ENCODE results near the gene FAT4. TPM values are rescaled to one million over a fixed set of nuclear protein-coding genes. Genes with fewer than 3 reads are reported as not detected.

The FAT4 gene
- total RNA-seq, 1 donor from 2014 or later = 16.8 TPM

DNA sequence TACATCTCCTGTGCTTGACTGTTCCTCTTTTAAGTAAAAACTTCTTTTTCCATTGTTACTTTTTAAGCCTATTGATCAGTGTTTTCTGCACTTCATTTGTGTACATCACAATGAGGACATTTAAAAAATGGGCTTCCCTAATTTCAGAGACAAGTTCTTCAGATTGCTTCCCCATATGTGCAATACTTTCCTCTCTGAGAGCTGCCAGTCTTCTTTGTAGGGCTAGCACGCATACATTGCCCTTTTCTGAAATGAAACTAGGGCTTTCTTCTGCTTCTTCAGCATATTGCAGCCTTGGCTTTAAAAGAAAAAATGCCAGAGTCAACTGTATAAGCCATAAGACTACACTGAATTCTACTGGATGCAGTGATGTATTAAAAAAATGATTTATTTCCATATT, 37.8 kb downstream of the FAT4 start:
- H3K27ac ChIP-seq = no peak overlapping the region
- no peak overlapping the region for H3K4me3 ChIP-seq
- intact Hi-C loops (cut with DNase I) = no loop called here
- no peak for DNase-seq (ENCODE audit: low spot score in 2 of 2)
- no peaks in the 10 kb centered on the region for H3K36me3 ChIP-seq
- no peaks in the 10 kb centered on the region for H3K27me3 ChIP-seq
- H3K4me1 ChIP-seq = peaks cover 0 to 3% of the 10 kb centered on the region in 2 donors
- no peaks in the 10 kb centered on the region for H3K9me3 ChIP-seq
- TF ChIP-seq, protein P1, sequence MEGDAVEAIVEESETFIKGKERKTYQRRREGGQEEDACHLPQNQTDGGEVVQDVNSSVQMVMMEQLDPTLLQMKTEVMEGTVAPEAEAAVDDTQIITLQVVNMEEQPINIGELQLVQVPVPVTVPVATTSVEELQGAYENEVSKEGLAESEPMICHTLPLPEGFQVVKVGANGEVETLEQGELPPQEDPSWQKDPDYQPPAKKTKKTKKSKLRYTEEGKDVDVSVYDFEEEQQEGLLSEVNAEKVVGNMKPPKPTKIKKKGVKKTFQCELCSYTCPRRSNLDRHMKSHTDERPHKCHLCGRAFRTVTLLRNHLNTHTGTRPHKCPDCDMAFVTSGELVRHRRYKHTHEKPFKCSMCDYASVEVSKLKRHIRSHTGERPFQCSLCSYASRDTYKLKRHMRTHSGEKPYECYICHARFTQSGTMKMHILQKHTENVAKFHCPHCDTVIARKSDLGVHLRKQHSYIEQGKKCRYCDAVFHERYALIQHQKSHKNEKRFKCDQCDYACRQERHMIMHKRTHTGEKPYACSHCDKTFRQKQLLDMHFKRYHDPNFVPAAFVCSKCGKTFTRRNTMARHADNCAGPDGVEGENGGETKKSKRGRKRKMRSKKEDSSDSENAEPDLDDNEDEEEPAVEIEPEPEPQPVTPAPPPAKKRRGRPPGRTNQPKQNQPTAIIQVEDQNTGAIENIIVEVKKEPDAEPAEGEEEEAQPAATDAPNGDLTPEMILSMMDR (IDR thresholded peaks at IDR 0.05) = no peak

GRCh38 chr4:125353131-125353530, 38.4 kb downstream of the FAT4 start:
- no peaks in the 10 kb centered on the region for H3K27me3 ChIP-seq
- intact Hi-C loops (cut with DNase I) = no loop called here
- DNase-seq (ENCODE audit: low spot score in 2 of 2) = no peak
- H3K4me1 ChIP-seq = peaks cover 0 to 3% of the 10 kb centered on the region in 2 donors
- TF ChIP-seq, protein P1 (IDR thresholded peaks at IDR 0.05) = no peak
- H3K27ac ChIP-seq = no peak overlapping the region
- no peaks in the 10 kb centered on the region for H3K36me3 ChIP-seq
- H3K4me3 ChIP-seq = no peak overlapping the region
- no peaks in the 10 kb centered on the region for H3K9me3 ChIP-seq

- Histone ChIP-seq H3K4me1 (peaks cover 0 to 8% of the 10 kb centered on the region in 2 donors), H3K27me3 (no peaks in the 10 kb centered on the region), H3K4me3 (no peak overlapping the region), H3K9me3 (no peaks in the 10 kb centered on the region), H3K36me3 (no peaks in the 10 kb centered on the region), H3K27ac (no peak overlapping the region)
- no peak for DNase-seq (ENCODE audit: low spot score in 2 of 2)
- TF ChIP-seq, protein P1 (IDR thresholded peaks at IDR 0.05) = no peak
- intact Hi-C loops (cut with DNase I) = no loop called here
Measured at GRCh38 chr4:125355791-125356190, 41.0 kb downstream of the FAT4 start.

- Histone ChIP-seq H3K4me1 (peaks cover 0 to 8% of the 10 kb centered on the region in 2 donors), H3K4me3 (no peak overlapping the region)
- intact Hi-C loops (cut with DNase I) = no loop called here
Measured at GRCh38 chr4:125357675-125358074, 42.9 kb downstream of the FAT4 start.

GRCh38 chr4:125358453-125358852, 43.7 kb downstream of the FAT4 start:
- no peak for DNase-seq (ENCODE audit: low spot score in 2 of 2)
- peaks cover 0 to 8% of the 10 kb centered on the region in 2 donors for H3K4me1 ChIP-seq
- H3K27me3 ChIP-seq = no peaks in the 10 kb centered on the region
- no peak overlapping the region for H3K27ac ChIP-seq
- TF ChIP-seq, protein P1 (IDR thresholded peaks at IDR 0.05) = no peak
- no peaks in the 10 kb centered on the region for H3K36me3 ChIP-seq
- intact Hi-C loops (cut with DNase I) = no loop called here
- H3K4me3 ChIP-seq = no peak overlapping the region
- H3K9me3 ChIP-seq = no peaks in the 10 kb centered on the region

More at GRCh38 chr4:125357675-125358074, 42.9 kb downstream of the FAT4 start:
- Histone ChIP-seq H3K9me3 (no peaks in the 10 kb centered on the region), H3K36me3 (no peaks in the 10 kb centered on the region), H3K27ac (no peak overlapping the region), H3K27me3 (no peaks in the 10 kb centered on the region)
- TF ChIP-seq, protein P1 (IDR thresholded peaks at IDR 0.05) = no peak
- no peak for DNase-seq (ENCODE audit: low spot score in 2 of 2)

DNA sequence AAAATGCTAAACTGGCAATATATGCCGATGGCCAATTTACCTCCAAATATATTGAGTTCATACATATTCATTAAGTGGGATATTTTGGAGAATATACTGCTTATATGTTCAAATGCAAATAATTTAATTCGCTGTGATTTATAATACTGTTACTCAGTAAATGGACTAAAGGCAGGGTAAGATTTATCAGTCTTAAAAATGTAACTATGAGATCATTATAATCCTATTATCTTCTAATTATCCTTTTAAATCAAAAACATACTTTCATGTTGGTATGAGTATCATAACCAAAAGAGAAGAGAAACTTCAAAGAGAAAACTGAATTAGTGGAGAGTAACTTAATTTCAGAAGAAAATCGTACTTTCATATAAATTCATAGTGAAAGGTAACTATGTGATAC, 44.6 kb downstream of the FAT4 start:
- TF ChIP-seq, protein P1 (IDR thresholded peaks at IDR 0.05) = no peak
- no peaks in the 10 kb centered on the region for H3K27me3 ChIP-seq
- H3K36me3 ChIP-seq = no peaks in the 10 kb centered on the region
- peaks cover 0 to 7% of the 10 kb centered on the region in 2 donors for H3K4me1 ChIP-seq
- H3K27ac ChIP-seq = peak overlapping the region; percentile 37 to 53
- no peak for DNase-seq (ENCODE audit: low spot score in 2 of 2)
- no peaks in the 10 kb centered on the region for H3K9me3 ChIP-seq
- H3K4me3 ChIP-seq = peak overlapping the region; percentile 23 to 29
- intact Hi-C loops (cut with DNase I) = no loop called here
